ENCODE data around the gene SLC12A4. TPM values are rescaled to one million over a fixed set of nuclear protein-coding genes. Genes with fewer than 3 reads are reported as not detected.

The SLC12A4 gene
- total RNA-seq, 1 donor, result 79.3 TPM

GRCh38 chr16:67957622-67958021 lies 10.8 kb downstream of the SLC12A4 start:
- Histone ChIP-seq H2AFZ (ENCODE audit: low read length) (no peak overlapping the region), H3K4me2 (ENCODE audit: insufficient read depth, low read length) (no peak overlapping the region), H3K36me3 (ENCODE audit: insufficient read depth, low read length) (peaks cover 91% of the 10 kb centered on the region), H3K4me1 (ENCODE audit: insufficient read depth, low read length) (peaks cover 15% of the 10 kb centered on the region), H3K27ac (ENCODE audit: low read depth, low read length) (no peak overlapping the region), H3K27me3 (ENCODE audit: insufficient read depth, low read length) (no peaks in the 10 kb centered on the region), H3K4me3 (ENCODE audit: insufficient read depth, low read length) (no peak overlapping the region), H3K79me2 (ENCODE audit: insufficient read depth, low read length) (peaks cover 69% of the 10 kb centered on the region), H4K20me1 (ENCODE audit: insufficient read depth, low read length) (peaks cover 56% of the 10 kb centered on the region), H3K9me3 (ENCODE audit: low read depth, low read length) (no peaks in the 10 kb centered on the region)
- DNase-seq (ENCODE audit: insufficient read length, low spot score, missing footprints), result no peak
- no peak for TF ChIP-seq CTCF (IDR thresholded peaks at IDR 0.05; ENCODE audit: extremely low read depth, low read depth, low read length)

- Histone ChIP-seq H3K4me3 (ENCODE audit: insufficient read depth, low read length) (no peak overlapping the region), H3K36me3 (ENCODE audit: insufficient read depth, low read length) (peaks cover 92% of the 10 kb centered on the region)
Observed at GRCh38 chr16:67954421-67955196, 13.8 kb downstream of the SLC12A4 start.

DNA sequence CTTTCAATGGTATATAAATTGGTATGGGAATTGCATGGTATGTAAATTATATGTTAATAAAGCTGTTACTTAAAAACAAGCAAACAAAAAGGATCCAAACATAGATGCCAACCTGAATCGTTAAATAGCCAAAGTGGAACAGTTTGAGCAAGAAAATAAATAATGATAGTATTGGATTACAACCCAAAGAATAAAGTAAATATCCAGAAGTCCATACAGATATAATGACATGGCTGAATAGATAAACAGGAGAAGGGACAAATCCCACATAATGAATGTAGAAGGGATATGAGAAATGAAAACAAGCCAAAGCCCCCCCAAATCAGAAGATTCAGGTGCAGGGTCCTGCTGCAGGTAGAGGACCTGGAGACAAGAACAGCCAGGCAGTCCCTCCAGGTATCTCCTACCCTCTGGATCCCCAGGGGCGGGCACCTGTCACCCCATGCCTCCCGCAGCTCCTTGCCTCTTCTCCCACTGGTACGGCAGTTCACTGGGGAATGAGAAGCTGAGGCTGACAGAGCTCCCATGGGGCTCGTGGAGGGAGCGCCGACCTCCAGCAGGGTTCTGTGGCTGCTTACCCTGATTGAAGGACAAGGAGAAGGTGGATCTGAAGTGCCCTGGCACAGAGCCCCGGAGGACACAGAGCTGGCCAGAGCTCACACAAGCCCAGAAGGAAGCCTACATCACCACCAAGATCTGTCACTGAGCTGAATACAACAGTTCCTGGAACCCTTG lies 14.6 kb downstream of the SLC12A4 start:
- Histone ChIP-seq H3K4me1 (ENCODE audit: insufficient read depth, low read length) (no peaks in the 10 kb centered on the region), H3K9me3 (ENCODE audit: low read depth, low read length) (no peaks in the 10 kb centered on the region), H3K79me2 (ENCODE audit: insufficient read depth, low read length) (peaks cover 39% of the 10 kb centered on the region), H3K27me3 (ENCODE audit: insufficient read depth, low read length) (no peaks in the 10 kb centered on the region), H2AFZ (ENCODE audit: low read length) (no peak overlapping the region), H3K4me3 (ENCODE audit: insufficient read depth, low read length) (no peak overlapping the region), H4K20me1 (ENCODE audit: insufficient read depth, low read length) (peaks cover 36% of the 10 kb centered on the region), H3K36me3 (ENCODE audit: insufficient read depth, low read length) (peaks cover 90% of the 10 kb centered on the region), H3K27ac (ENCODE audit: low read depth, low read length) (no peak overlapping the region), H3K4me2 (ENCODE audit: insufficient read depth, low read length) (no peak overlapping the region)
- TF ChIP-seq CTCF (IDR thresholded peaks at IDR 0.05; ENCODE audit: extremely low read depth, low read depth, low read length), result no peak
- no peak for DNase-seq (ENCODE audit: insufficient read length, low spot score, missing footprints)

More at GRCh38 chr16:67954421-67955196, 13.8 kb downstream of the SLC12A4 start:
- Histone ChIP-seq H3K9me3 (ENCODE audit: low read depth, low read length) (no peaks in the 10 kb centered on the region), H3K79me2 (ENCODE audit: insufficient read depth, low read length) (peaks cover 47% of the 10 kb centered on the region), H3K4me1 (ENCODE audit: insufficient read depth, low read length) (peaks cover 7% of the 10 kb centered on the region), H3K27me3 (ENCODE audit: insufficient read depth, low read length) (no peaks in the 10 kb centered on the region), H3K27ac (ENCODE audit: low read depth, low read length) (no peak overlapping the region), H3K4me2 (ENCODE audit: insufficient read depth, low read length) (no peak overlapping the region), H4K20me1 (ENCODE audit: insufficient read depth, low read length) (peaks cover 44% of the 10 kb centered on the region), H2AFZ (ENCODE audit: low read length) (no peak overlapping the region)
- no peak for DNase-seq (ENCODE audit: insufficient read length, low spot score, missing footprints)
- TF ChIP-seq CTCF (IDR thresholded peaks at IDR 0.05; ENCODE audit: extremely low read depth, low read depth, low read length), result no peak

DNA sequence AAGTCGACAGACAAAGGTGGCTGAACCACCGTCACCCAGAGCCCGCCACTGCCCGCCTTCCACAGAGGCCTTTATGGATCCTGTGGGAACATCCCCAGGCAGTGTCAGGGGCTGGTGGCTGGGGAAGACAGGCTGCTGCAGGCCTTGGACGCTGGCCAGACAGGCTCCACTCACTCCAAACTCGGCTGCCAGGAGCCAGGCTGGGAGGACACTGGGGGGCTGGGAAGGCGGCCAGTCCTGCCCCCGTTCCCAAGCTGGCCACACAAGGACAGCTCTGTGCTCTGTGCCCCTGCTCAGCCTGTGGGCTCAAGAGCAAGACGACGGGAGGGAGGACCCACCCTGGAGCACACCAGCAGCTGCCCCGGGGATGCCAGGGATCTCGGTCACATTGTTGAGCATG lies 17.0 kb downstream of the SLC12A4 start:
- Histone ChIP-seq H3K4me1 (ENCODE audit: insufficient read depth, low read length) (no peaks in the 10 kb centered on the region), H3K36me3 (ENCODE audit: insufficient read depth, low read length) (peaks cover 91% of the 10 kb centered on the region), H2AFZ (ENCODE audit: low read length) (no peak overlapping the region), H3K79me2 (ENCODE audit: insufficient read depth, low read length) (peaks cover 25% of the 10 kb centered on the region), H4K20me1 (ENCODE audit: insufficient read depth, low read length) (peaks cover 38% of the 10 kb centered on the region), H3K4me3 (ENCODE audit: insufficient read depth, low read length) (no peak overlapping the region), H3K27ac (ENCODE audit: low read depth, low read length) (no peak overlapping the region), H3K9me3 (ENCODE audit: low read depth, low read length) (no peaks in the 10 kb centered on the region), H3K27me3 (ENCODE audit: insufficient read depth, low read length) (no peaks in the 10 kb centered on the region), H3K4me2 (ENCODE audit: insufficient read depth, low read length) (no peak overlapping the region)
- no peak for TF ChIP-seq CTCF (IDR thresholded peaks at IDR 0.05; ENCODE audit: extremely low read depth, low read depth, low read length)
- DNase-seq (ENCODE audit: insufficient read length, low spot score, missing footprints), result no peak

All from osteoblast (primary cell).